NK-92 (cell line): Measurements from ENCODE around the gene GNAO1.

Source experiments
- DNase-seq: peaks from one replicate; lab custom pipeline; 2025; ENCODE audit not compliant: unreplicated experiment; lab: John Stamatoyannopoulos, UW

Gene GNAO1

DNA sequence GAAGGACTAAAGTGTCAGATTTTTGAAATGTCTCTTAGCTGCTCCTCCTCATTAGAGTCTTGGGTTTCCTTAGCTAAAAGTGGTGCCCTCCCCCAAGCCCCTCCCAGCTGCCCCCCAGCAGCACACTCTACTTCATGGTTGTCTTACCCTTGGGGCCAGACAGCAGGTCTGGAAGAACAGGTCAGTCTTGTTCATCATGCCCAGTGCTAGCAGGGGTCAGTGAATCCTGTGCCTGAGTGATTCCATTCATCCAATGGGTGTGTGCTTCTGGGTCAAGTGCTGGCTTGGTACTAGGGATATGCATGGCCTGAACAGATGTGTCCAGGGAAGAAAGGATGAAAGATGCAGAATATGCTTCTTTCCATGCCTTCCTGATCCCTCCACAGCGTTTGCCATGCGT lies 93.2 kb downstream of the GNAO1 start:
- no peak for DNase-seq

- DNase-seq: no peak
Measured at GRCh38 chr16:56286809-56287208, 95.5 kb downstream of the GNAO1 start.

- no peak for DNase-seq
Measured at GRCh38 chr16:56288019-56288418, 96.7 kb downstream of the GNAO1 start.

DNA sequence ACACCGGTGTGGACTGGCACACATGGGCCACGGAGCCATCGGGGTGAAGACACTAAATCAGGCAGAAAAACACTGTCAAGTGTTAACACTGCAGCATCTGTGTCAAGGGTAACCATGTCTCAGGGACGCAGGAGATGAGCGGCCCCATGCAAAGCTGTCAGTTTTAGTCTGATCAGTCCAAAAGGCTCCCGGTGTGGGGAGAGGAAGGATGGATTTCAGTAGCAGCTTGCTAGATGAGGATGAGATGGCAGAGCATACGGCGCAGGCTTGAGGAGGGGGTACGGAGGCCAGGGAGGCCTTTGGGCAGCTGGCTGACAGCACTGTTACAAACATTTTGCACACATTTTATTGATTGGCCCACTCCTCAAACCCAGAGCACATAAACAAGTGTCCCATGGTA lies 98.1 kb downstream of the GNAO1 start:
- no peak for DNase-seq

DNA sequence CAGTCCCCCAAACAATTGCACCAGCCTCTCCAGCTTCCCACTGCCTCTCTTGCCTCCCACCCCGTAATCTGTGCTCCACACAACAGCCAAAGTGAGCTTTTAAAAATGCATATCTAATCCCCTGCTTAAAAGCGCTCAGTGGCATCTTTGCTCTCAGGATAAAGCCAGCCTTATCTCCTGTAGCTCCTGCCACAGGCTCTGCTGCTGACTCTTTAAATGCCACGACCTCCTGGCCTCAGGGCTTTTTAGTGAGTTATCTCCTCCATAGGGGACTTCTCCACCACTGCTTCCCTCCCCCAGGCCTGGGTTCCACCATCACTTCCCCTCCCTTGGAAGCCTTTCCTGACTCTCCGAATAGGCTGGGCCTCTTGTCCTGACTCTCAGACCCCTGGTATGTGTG lies 98.6 kb downstream of the GNAO1 start:
- no peak for DNase-seq

GRCh38 chr16:56294014-56294413 lies 102.7 kb downstream of the GNAO1 start:
- no peak for DNase-seq

DNA sequence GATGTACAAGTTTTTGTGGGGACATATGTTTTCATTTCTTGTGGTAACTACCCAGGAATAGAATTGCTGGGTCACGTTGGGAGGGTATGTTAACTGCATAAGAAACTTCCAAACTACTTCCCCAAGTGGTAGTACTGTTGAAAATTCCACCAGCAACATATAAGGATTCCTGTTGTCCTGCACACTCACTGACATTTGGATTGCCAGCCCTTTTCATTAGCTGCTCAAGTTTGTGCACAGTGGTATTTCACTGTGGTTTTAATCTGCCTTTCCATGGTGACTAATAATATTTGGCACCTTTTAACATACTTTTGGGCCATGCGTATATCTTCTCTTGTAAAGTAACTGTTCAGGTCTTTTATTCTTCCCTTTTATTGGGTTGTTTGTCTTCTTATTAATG lies 103.3 kb downstream of the GNAO1 start:
- no peak for DNase-seq

- no peak for DNase-seq
Measured at GRCh38 chr16:56295059-56295665, 103.9 kb downstream of the GNAO1 start.

DNA sequence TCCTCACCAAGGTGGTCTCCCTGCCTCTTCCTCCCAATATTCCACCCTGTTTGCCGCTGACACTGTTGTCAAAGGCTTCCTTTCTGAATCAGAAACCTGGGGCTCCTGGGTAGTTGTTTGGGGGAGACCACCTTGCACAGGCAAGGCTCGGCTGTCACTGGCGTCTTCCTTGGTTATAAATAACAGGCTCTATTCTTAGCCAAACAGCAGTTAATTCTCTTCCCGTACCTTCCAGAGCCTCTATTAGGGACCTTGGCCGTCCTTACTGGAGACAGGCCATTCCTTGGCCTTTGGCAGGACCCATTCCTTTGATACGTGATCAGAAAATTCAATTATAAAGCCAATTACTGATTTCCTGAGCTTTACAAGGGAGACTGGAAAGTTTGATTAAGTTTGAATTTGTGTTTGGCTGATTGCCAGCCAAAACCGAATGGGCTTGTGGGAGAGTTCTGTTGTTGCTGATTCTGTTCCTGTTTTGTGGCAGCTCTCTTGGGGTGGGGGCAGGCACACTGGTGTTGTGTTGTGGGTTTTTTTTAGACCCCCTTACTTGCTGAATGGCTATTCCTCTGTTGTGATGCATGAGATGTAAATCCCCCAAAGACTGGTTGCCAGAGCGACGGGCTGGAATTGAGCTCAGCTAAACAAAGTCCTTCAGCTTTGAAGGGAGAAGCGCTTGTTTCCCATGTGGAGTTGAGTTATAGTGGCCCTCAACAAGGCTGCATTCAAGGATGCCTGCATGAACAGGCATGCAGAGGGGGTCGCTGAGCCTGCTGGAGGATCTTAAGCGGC lies 104.6 kb downstream of the GNAO1 start:
- DNase-seq: no peak

- DNase-seq: no peak
Measured at GRCh38 chr16:56297684-56298083, 106.4 kb downstream of the GNAO1 start.

DNA sequence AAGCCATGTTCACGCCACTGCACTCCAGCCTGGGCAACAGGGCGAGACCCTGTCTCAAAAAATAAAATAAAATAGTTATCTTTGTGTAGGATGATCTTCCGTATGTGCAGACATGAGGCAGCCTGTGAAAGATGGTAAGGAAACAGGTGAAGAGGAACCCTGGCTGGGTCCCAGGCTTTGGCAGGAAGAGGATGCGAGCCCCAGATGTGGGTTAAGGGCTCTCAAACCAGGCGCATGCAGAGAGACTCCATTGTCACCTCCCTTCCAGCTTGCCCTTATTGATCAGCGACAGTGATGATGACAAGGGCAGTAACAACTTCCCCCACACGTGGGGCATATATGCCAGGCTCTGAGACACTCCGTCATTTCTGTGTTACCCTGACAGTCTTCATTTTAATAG lies 106.8 kb downstream of the GNAO1 start:
- no peak for DNase-seq

GRCh38 chr16:56298948-56299596 lies 107.8 kb downstream of the GNAO1 start:
- DNase-seq: no peak

DNA sequence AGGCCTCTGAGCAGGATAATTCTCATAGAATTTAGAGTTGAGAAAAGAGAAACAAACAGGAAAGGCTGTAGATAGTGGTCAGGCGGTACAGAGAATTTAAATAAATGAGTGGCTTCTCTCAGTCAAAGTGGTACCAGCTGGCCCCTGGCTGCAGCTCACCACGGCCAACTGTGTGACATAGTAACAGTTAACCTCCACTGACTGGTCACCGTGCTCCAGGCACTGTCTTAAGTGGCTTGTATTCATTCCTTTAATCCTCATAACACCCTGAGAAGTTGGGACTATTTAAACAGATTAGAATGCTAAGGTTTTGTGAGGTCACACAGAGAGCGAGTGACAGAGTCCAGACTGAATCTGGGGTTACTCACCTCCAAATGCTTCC lies 108.9 kb downstream of the GNAO1 start:
- no peak for DNase-seq

- no peak for DNase-seq
Measured at GRCh38 chr16:56300891-56301850, 109.9 kb downstream of the GNAO1 start.

DNA sequence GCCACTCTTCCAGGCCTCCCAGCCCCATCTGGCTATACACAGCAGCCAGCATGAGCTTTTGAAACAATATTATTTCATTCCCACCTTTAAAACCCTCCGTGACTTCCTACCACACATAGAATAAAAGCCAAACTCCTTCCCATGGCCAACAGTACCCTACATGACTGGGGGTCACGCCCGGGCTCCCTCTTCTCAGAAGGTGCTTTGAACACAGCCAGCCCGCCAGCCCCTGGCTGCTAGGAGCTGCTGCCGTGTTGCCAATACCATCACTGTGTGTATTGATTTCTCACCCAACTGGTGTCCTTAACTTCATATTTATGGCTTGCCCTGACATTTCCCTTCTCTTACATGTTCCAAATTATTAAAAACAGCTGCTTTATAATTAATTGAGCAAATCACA lies 111.2 kb downstream of the GNAO1 start:
- no peak for DNase-seq

GRCh38 chr16:56303066-56303715 lies 111.9 kb downstream of the GNAO1 start:
- no peak for DNase-seq

- DNase-seq: no peak
Measured at GRCh38 chr16:56303880-56304279, 112.6 kb downstream of the GNAO1 start.

- no peak for DNase-seq
Measured at GRCh38 chr16:56305956-56306565, 114.8 kb downstream of the GNAO1 start.

DNA sequence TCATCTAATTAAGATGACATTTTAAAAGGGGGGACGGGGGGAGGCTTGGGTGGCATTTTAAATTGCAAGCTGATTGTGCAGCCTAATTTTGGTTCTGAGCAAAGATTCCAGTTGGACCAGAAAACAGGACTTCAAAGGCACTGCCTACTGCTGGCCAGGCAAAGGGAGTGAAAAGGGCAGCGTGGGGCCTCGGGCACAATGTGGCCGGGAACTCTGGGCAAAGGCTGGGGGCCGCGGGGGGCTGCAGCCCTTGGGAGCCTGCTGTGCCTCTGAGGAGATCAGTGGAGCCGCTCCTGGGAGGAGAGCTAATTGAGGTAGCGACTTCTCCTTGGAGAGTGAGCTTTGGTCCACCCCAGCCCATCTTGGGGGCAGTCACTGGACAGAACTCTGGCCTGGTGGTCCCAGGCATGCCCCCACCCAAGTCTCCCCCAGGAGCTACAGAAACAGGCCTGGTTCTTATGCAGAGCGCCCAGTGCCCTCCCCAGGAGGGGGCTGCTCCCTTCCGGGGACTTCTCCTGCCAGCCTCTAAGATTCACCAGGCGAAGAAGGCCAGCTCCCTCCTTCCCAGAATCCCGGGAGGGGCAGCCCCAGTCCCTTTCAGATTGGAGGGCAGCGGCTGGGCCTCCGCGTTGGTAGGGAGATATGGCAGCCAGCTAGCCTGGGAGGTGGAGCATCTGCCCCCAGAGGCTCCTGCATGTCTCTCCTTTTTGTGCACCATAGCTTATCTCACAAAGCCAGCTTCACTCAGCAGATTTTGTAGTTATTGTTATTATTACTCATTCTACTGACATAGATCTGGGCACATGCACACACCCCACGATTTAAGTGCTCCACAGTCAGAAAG lies 115.6 kb downstream of the GNAO1 start:
- no peak for DNase-seq

- DNase-seq: no peak
Measured at GRCh38 chr16:56307534-56307873, 116.2 kb downstream of the GNAO1 start.
